ENCODE measurements around the gene RUNX2.

- TF ChIP-seq GATA1 (IDR thresholded peaks at IDR 0.05; ENCODE audit: low read depth, low read length) (no peak), POLR2A (IDR thresholded peaks at IDR 0.05; ENCODE audit: low read length) (no peak)
These were observed 1.3 kb upstream of the RUNX2 start for GRCh38 chr6:45326698-45327417.

Data from erythroblast (primary cell).